Upper lobe of left lung (tissue), 6 donors: ENCODE measurements around the gene FDXACB1. TPM values are rescaled to one million over a fixed set of nuclear protein-coding genes. Genes with fewer than 3 reads are reported as not detected.

Source experiments
- ATAC-seq, 2 donors: fragments of 200-7000 bp; cut with Tn5 transposase; one replicate each; pipeline ENCODE4 v1.9.1; 2022; ENCODE audit warnings: mild to moderate bottlenecking in 2 of 2, moderate library complexity in 2 of 2; ENCODE audit not compliant: low FRiP score in 2 of 2
- DNase-seq, 2 donors: peaks; one replicate each; pipeline ENCODE4 v3.0.0-alpha.2; 2019 to 2020
- H3K27ac ChIP-seq, 4 donors: fragments of 200-600 bp; sonication (generic); one replicate each; pipeline ENCODE4 v1.5.1; 2016 to 2019
- H3K27me3 ChIP-seq, 4 donors: fragments of 200-600 bp; sonication (generic); one replicate each; pipeline ENCODE4 v1.5.1; 2017 to 2019
- H3K36me3 ChIP-seq, 4 donors: fragments of 200-600 bp; sonication (generic); one replicate each; pipeline ENCODE4 v1.5.1; 2016 to 2019
- H3K4me1 ChIP-seq, 4 donors: fragments of 200-600 bp; sonication (generic); one replicate each; pipeline ENCODE4 v1.5.1; 2018 to 2019
- H3K4me3 ChIP-seq, 4 donors: fragments of 200-600 bp; sonication (generic); one replicate each; pipeline ENCODE4 v1.5.1; 2017 to 2019; ENCODE audit warnings: mild to moderate bottlenecking in 2 of 4, moderate library complexity in 1 of 4
- H3K9me3 ChIP-seq, 4 donors: fragments of 200-600 bp; sonication (generic); one replicate each; pipeline ENCODE4 v1.5.1; 2018 to 2019
- CTCF ChIP-seq, 6 experiments: fragments of 450-650 bp in 4 of 6; fragments of 200-600 bp in 2 of 6; sonication (generic) in 2 of 6; IDR thresholded peaks; one replicate each; pipeline ENCODE4 v1.5.1; 2016 to 2019; ENCODE audit warnings: antibody characterized with exemption in 6 of 6
- EP300 ChIP-seq, 4 donors: sonication (generic); formaldehyde crosslinking; IDR thresholded peaks; one replicate each; pipeline ENCODE4 v1.5.1; 2017; ENCODE audit warnings: antibody characterized with exemption in 4 of 4, control low read depth in 2 of 4
- POLR2A ChIP-seq, 4 donors: fragments of 450-650 bp; IDR thresholded peaks; one replicate each; pipeline ENCODE4 v1.5.1; 2016 to 2017; ENCODE audit warnings: antibody characterized with exemption in 4 of 4, mild to moderate bottlenecking in 2 of 4
- POLR2AphosphoS5 ChIP-seq, 2 donors: sonication (generic); formaldehyde crosslinking; IDR thresholded peaks; one replicate each; pipeline ENCODE4 v1.5.1; 2017; ENCODE audit warnings: antibody characterized with exemption in 2 of 2
- WGBS, 2 donors: methylation state at CpG; one replicate each; pipeline ENCODE4 v1.1.5; 2017 to 2018; 5-methylcytosine and 5-hydroxymethylcytosine counted together
- total RNA-seq, 6 donors: library from RNA; depleted of rRNA in 4 of 6; stranded (reverse); fragments of >200 nt in 4 of 6; gene quantifications; one replicate each; pipeline versions ENCODE4 v1.1.0 to v1.2.1, GENCODE V29; 2016 to 2021
- donor health status: DM: no; HTN: no; CAD: no; lungs with moderate emphysema.
- donor health status: DM: no; HTN: yes; CAD: no; lungs with severe emphysema.

FDXACB1 gene
- total RNA-seq, 6 donors from 2014 or later: 0.44 to 5.2 (median 2.6) TPM

DNA sequence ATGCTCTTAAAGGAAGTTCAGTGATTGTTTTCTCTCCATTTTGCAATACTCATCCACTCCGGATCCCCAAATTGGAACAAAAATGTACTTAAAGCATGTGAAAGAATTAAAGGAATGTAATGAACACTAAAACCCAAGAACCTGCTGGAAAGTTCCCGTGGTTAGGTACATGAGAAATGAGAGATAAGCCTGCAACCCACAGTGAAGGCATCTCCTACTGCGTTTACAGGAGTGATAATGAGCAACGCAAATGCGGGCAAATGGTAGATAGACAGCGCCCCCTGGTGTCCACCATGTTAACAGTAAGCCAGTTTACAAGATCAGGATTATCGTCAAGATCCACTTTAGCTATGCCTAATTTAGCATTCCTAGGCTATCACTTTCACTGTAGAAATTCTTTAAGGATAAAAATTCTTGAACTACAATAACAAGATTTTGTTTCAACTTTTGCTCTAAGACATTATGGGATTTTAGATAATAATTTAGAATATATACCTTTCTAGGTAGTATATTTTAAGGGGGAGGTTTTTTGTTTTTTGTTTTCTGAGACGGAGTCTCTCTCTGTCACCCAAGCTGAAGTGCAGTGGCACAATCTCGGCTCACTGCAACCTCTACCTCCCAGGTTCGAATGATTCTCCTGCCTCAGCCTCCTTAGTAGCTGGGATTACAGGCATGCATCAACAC is 37.5 kb downstream of the FDXACB1 start:
- no peak for TF ChIP-seq EP300 (IDR thresholded peaks at IDR 0.05)
- TF ChIP-seq POLR2A (IDR thresholded peaks at IDR 0.05): no peak
- TF ChIP-seq POLR2AphosphoS5 (IDR thresholded peaks at IDR 0.05): peak in 1 of 2 donors; percentile 12
- TF ChIP-seq CTCF (IDR thresholded peaks at IDR 0.05): peak; percentile 74 to 95 (median 86)
- Histone ChIP-seq H3K27ac (peak overlapping the region in 3 of 4 donors; percentile 42 to 60 (median 53)), H3K27me3 (no peaks in the 10 kb centered on the region), H3K36me3 (peaks cover 0 to 43% (median 4%) of the 10 kb centered on the region in 4 donors), H3K9me3 (no peaks in the 10 kb centered on the region), H3K4me3 (no peak overlapping the region), H3K4me1 (peaks cover 3 to 17% (median 6%) of the 10 kb centered on the region in 4 donors)
- WGBS, 2 donors: 22 to 23% methylated on average over 10 of the region's 10 CpGs
- ATAC-seq: peak; percentile 93 to 96
- DNase-seq: peak in 1 of 2 donors; percentile 93

DNA sequence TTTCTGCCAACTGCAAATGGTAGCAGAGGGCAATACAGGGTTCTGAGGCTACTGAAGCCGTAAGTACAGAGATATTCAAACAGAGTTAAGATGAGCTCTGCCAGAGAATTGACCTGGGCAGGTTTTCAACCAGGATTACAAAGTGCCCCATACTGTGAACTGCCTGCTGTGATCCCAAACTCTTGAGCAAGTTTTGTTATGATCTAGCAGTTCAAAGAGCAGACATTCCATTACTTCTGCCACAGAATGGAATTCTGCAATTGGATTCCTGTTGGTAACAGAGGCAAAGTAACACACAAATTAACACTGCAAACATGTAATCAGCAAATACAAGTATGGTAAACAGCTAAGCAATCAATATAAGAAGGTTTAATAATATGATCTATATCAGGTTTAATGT is 38.8 kb downstream of the FDXACB1 start:
- TF ChIP-seq POLR2AphosphoS5 (IDR thresholded peaks at IDR 0.05) (no peak), CTCF (IDR thresholded peaks at IDR 0.05) (no peak), EP300 (IDR thresholded peaks at IDR 0.05) (no peak), POLR2A (IDR thresholded peaks at IDR 0.05) (no peak)
- Histone ChIP-seq H3K36me3 (peaks cover 0 to 48% (median 7%) of the 10 kb centered on the region in 4 donors), H3K4me3 (no peak overlapping the region), H3K4me1 (peaks cover 3 to 17% (median 6%) of the 10 kb centered on the region in 4 donors), H3K27ac (no peak overlapping the region), H3K27me3 (no peaks in the 10 kb centered on the region), H3K9me3 (no peaks in the 10 kb centered on the region)
- 67 to 72% methylated on average over 1 of the region's 1 CpG for WGBS, 2 donors
- ATAC-seq (no peak), DNase-seq (no peak)

DNA sequence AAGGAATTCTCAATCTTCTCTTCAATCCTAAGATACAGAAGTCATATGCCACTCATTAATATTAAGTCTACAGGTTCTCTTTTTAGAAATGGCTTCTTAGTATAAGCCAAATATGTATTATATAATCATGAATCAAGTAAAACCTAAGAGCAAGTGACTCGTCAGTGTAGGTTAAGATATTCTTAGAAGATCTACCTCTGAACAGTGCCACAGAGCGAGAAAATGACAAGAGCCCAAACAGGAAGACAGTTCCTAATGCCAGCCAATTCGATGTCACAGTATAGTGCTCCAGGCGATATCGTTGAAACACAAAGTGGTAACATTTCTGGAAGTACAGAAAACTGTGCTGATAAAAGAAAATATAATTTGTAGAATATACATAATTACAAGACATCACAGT is 40.9 kb downstream of the FDXACB1 start:
- ATAC-seq: no peak
- no peak for DNase-seq
- TF ChIP-seq EP300 (IDR thresholded peaks at IDR 0.05) (no peak), POLR2A (IDR thresholded peaks at IDR 0.05) (no peak), POLR2AphosphoS5 (IDR thresholded peaks at IDR 0.05) (no peak), CTCF (IDR thresholded peaks at IDR 0.05) (no peak)
- peaks cover 0 to 48% (median 8%) of the 10 kb centered on the region in 4 donors for H3K36me3 ChIP-seq
- H3K4me3 ChIP-seq: no peak overlapping the region
- 88 to 93% methylated on average over 5 of the region's 5 CpGs for WGBS, 2 donors
- peaks cover 3 to 17% (median 10%) of the 10 kb centered on the region in 4 donors for H3K4me1 ChIP-seq
- no peak overlapping the region for H3K27ac ChIP-seq
- no peaks in the 10 kb centered on the region for H3K9me3 ChIP-seq
- H3K27me3 ChIP-seq: no peaks in the 10 kb centered on the region

DNA sequence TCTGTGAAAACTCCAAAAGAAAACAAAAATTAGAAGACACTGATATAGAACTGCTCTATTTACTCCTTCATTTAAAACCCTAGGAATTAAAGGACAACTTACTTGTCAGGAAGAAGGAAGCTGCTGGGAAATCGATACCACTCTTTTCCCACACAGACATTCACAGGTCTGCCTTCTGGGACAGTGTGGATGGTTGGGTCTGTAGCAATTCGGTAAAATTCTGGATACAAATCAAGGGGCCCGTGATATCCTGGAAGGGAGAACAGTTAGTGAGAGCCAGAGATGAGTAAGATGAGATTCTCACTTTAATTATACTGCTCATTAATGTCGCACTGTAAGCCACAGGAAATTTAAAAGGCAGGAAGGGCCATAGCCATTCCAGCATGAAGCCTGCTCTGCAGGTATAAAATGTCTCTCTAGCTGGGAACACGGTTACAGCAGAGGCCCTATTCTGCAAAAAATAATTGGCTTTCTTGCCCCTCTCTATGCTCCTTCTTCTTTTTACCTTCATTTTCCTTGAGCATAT is 41.5 kb downstream of the FDXACB1 start:
- DNase-seq (no peak), ATAC-seq (no peak)
- no peaks in the 10 kb centered on the region for H3K27me3 ChIP-seq
- peak overlapping the region in 2 of 4 donors; percentile 13 to 40 for H3K27ac ChIP-seq
- no peaks in the 10 kb centered on the region for H3K9me3 ChIP-seq
- WGBS, 2 donors: 87 to 88% methylated on average over 5 of the region's 5 CpGs
- peaks cover 0 to 50% (median 8%) of the 10 kb centered on the region in 4 donors for H3K36me3 ChIP-seq
- peaks cover 3 to 17% (median 12%) of the 10 kb centered on the region in 4 donors for H3K4me1 ChIP-seq
- H3K4me3 ChIP-seq: no peak overlapping the region
- no peak for TF ChIP-seq POLR2AphosphoS5 (IDR thresholded peaks at IDR 0.05)
- no peak for TF ChIP-seq CTCF (IDR thresholded peaks at IDR 0.05)
- no peak for TF ChIP-seq POLR2A (IDR thresholded peaks at IDR 0.05)
- TF ChIP-seq EP300 (IDR thresholded peaks at IDR 0.05): no peak
